HepG2 (cell line): ENCODE data around the gene IBA57. TPM values are rescaled to one million over a fixed set of nuclear protein-coding genes. Genes with fewer than 3 reads are reported as not detected.

Source experiments
- ATAC-seq: fragments of 200-7000 bp; cut with Tn5 transposase; 3 replicates; pipeline ENCODE4 v1.9.1; 2020; ENCODE audit warnings: mild to moderate bottlenecking, moderate library complexity
- BruUV-seq: library from RNA; stranded (reverse); fragments of 400-500 nt; replicated peaks from 2 replicates; lab custom pipeline; 2021; lab: Mats Ljungman, UMichigan
- CTCF ChIA-PET: fragments of 300-600 bp; formaldehyde crosslinking; extraction: SDS; loops from one replicate; lab custom pipeline; 2021; ENCODE audit warnings: low total read pairs, inconsistent platforms, low intra/inter-chr PET ratio; lab: Yijun Ruan, JAX
- POLR2A ChIA-PET: fragments of 350-600 bp; sonication (Branson Sonifier 250); formaldehyde crosslinking; loops from one replicate; lab custom pipeline; 2020; ENCODE audit warnings: antibody characterized with exemption, inconsistent platforms; lab: Yijun Ruan, JAX
- DNase-seq: peaks from one replicate; pipeline ENCODE4 v3.0.0-alpha.2; 2015; ENCODE audit warnings: low spot score
- FAIRE-seq: peaks from 3 replicates; lab custom pipeline; 2011; peaks lifted over from hg19 to GRCh38; lab: Jason Lieb, UNC
- H2AFZ ChIP-seq: one replicate; pipeline ENCODE4 v1.6.1; 2011; ENCODE audit warnings: low read length, inconsistent platforms
- H3K27ac ChIP-seq: fragments of 300-600 bp; 3 replicates; pipeline ENCODE4 v1.8.0; 2011; ENCODE audit warnings: mixed run types, mild to moderate bottlenecking, mixed read lengths, low read length, inconsistent platforms; ENCODE audit not compliant: insufficient read depth; ENCODE audit errors: extremely low read length
- H3K27me3 ChIP-seq, 2 experiments: fragments of 200-600 bp in 1 of 2; 2 replicates in 1 of 2; 3 replicates in 1 of 2; pipeline versions ENCODE4 v1.6.0 to v1.8.0; 2011; ENCODE audit warnings: low read length in 2 of 2, mild to moderate bottlenecking in 2 of 2, moderate library complexity in 2 of 2, inconsistent platforms in 1 of 2; ENCODE audit not compliant: insufficient read depth in 2 of 2, control insufficient read depth in 1 of 2
- H3K36me3 ChIP-seq, 2 experiments: fragments of 200-600 bp in 1 of 2; replicated peaks in 1 of 2; 2 replicates in 1 of 2; 3 replicates in 1 of 2; pipeline versions ENCODE4 v1.5.1 to v1.8.0; 2011; ENCODE audit warnings: low read length in 2 of 2, inconsistent platforms in 1 of 2; ENCODE audit not compliant: insufficient read depth in 2 of 2, control insufficient read depth in 1 of 2
- H3K4me1 ChIP-seq: 2 replicates; pipeline ENCODE4 v1.5.1; 2012; ENCODE audit warnings: low read length, inconsistent platforms; ENCODE audit not compliant: insufficient read depth
- H3K4me2 ChIP-seq: 2 replicates; pipeline ENCODE4 v1.6.0; 2011; ENCODE audit warnings: low read depth, low read length, inconsistent platforms
- H3K4me3 ChIP-seq, 3 experiments: fragments of 200-600 bp in 1 of 3; sonication (generic), shearing (Covaris generic) in 1 of 3; replicated peaks in 1 of 3; 2 replicates each; pipeline ENCODE4 v1.5.1; 2011 to 2016; ENCODE audit warnings: low read length in 3 of 3, inconsistent platforms in 2 of 3, low read depth in 2 of 3, mild to moderate bottlenecking in 2 of 3, control low read depth in 1 of 3, mixed read lengths in 1 of 3; ENCODE audit not compliant: insufficient read depth in 1 of 3
- H3K79me2 ChIP-seq: one replicate; pipeline ENCODE4 v1.6.1; 2011; ENCODE audit warnings: low read length, inconsistent platforms; ENCODE audit not compliant: insufficient read depth
- H3K9ac ChIP-seq: 2 replicates; pipeline ENCODE4 v1.6.0; 2011; ENCODE audit warnings: mild to moderate bottlenecking, low read depth, low read length, inconsistent platforms; ENCODE audit not compliant: insufficient read depth
- H3K9me3 ChIP-seq: 2 replicates; pipeline ENCODE4 v1.5.1; 2012; ENCODE audit warnings: mild to moderate bottlenecking, low read length
- H4K20me1 ChIP-seq: 2 replicates; pipeline ENCODE4 v1.6.0; 2011; ENCODE audit warnings: inconsistent platforms, mild to moderate bottlenecking, low read length, moderate library complexity; ENCODE audit not compliant: insufficient read depth
- ARID4A ChIP-seq: sonication (generic); formaldehyde crosslinking; IDR thresholded peaks from 2 replicates; pipeline ENCODE4 v1.5.0; 2020; ENCODE audit warnings: mild to moderate bottlenecking, missing genetic modification reagents, borderline replicate concordance
- MNT ChIP-seq: fragments of 450-650 bp; IDR thresholded peaks from 2 replicates; pipeline ENCODE4 v1.6.1; 2016
- ZNF646 ChIP-seq: sonication (generic); formaldehyde crosslinking; IDR thresholded peaks from 2 replicates; pipeline ENCODE4 v1.9.0; 2021; ENCODE audit warnings: mild to moderate bottlenecking, missing genetic modification reagents
- ZSCAN29 ChIP-seq: sonication (generic); formaldehyde crosslinking; conservative IDR thresholded peaks from 2 replicates; pipeline ENCODE4 v1.4.0; 2020; ENCODE audit warnings: mild to moderate bottlenecking, missing genetic modification reagents
- WGBS: methylation state at CpG from one replicate; pipeline ENCODE4 v1.1.6; 2017; ENCODE audit warnings: low lambda C conversion rate; 5-methylcytosine and 5-hydroxymethylcytosine counted together
- in situ Hi-C: cut with HindIII; loops from 2 replicates; pipeline ENCODE4 v1.10.0; 2017; ENCODE audit warnings: low pct_unique_long_range_greater_than_20kb; ENCODE audit not compliant: extremely low pct_ligation_motif_present
- intact Hi-C: fragments of 100-400 bp; cut with micrococcal nuclease; formaldehyde crosslinking; loops from one replicate; pipeline ENCODE4 v1.10.0; 2022; ENCODE audit not compliant: unreplicated experiment
- polyA plus RNA-seq, 8 experiments: library from polyadenylated mRNA; depleted of rRNA in 3 of 8; stranded (reverse) in 7 of 8; unstranded in 1 of 8; fragments of >200 nt; fragmentation: Illumina TruSeq in 4 of 8; extraction: Trizol in 4 of 8; gene quantifications; 2 replicates each; pipeline versions ENCODE4 v1.2.1 to v1.2.3, GENCODE V29; 2011 to 2016; ENCODE audit warnings: low read depth in 4 of 8, missing spikeins in 1 of 8, mixed read lengths in 1 of 8; ENCODE audit not compliant: insufficient read depth in 1 of 8
- total RNA-seq, 5 experiments: library from RNA; depleted of rRNA; stranded (reverse); fragments of >200 nt; fragmentation: Illumina TruSeq; extraction: Trizol; gene quantifications; 2 replicates each; pipeline ENCODE4 v1.2.3, GENCODE V29; 2016; ENCODE audit warnings: low read depth in 1 of 5

IBA57 gene
- total and polyA plus RNA-seq, 2 of the 13 experiments (the other 11 are each of a cell fraction or from before 2014, with no cell fraction given): 2.3 to 10.2 TPM

- TF ChIP-seq ZNF646 (CRISPR knock-in tag): peak; percentile 48; the same call in 1 of the 2 replicates
- no peak for TF ChIP-seq ARID4A (CRISPR knock-in tag)
- peak; percentile 74 for TF ChIP-seq MNT
- no peak for TF ChIP-seq ZSCAN29 (CRISPR knock-in tag)
Observed at GRCh38 chr1:228143480-228144192, 22.0 kb upstream of the IBA57 start.

More at GRCh38 chr1:228143480-228144192, 22.0 kb upstream of the IBA57 start:
- H3K27ac ChIP-seq: no peak overlapping the region
- H3K4me2 ChIP-seq: peak overlapping the region; percentile 95; the same call in 1 of the 2 replicates
- FAIRE-seq (no peak), ATAC-seq (no peak), DNase-seq (no peak)
- peaks cover 59% of the 10 kb centered on the region for H3K79me2 ChIP-seq
- no peaks in the 10 kb centered on the region; a peak in 1 of 5 replicates for H3K27me3 ChIP-seq
- peaks cover 42% of the 10 kb centered on the region for H3K4me1 ChIP-seq
- peaks cover 23% of the 10 kb centered on the region; the same call in 1 of the 2 replicates for H4K20me1 ChIP-seq
- peaks cover 4 to 17% of the 10 kb centered on the region in 2 experiments; a peak in 4 of 5 replicates for H3K36me3 ChIP-seq
- POLR2A ChIA-PET: interaction anchor here (1.2 to 1.4 kb wide), 2 partner anchors 22 kb away, joined by 4 to 6 read pairs; partner anchors contain the start of gene IBA57
- H3K4me3 ChIP-seq: no peak overlapping the region; a peak in 1 of 6 replicates
- 93% methylated on average over 9 of the region's 12 CpGs for WGBS
- no peak overlapping the region for H2AFZ ChIP-seq
- CTCF ChIA-PET: no interaction called here
- in situ Hi-C loops (no loop called here), intact Hi-C loops (no loop called here)
- H3K9ac ChIP-seq: no peak overlapping the region
- no TSS peak for BruUV-seq
- no peaks in the 10 kb centered on the region for H3K9me3 ChIP-seq
